HG03045 (cell line): ENCODE results near the gene CPLANE1.
"Not testable (repeated sequence)": the region's sequence is repeated elsewhere in the genome, so short reads cannot be mapped to it uniquely, and the experiment has no call there.

Experiments
- ATAC-seq: cut with Tn5 transposase; IDR thresholded peaks from one replicate; pipeline ENCODE4 v1.9.1; 2021; ENCODE audit warnings: mild to moderate bottlenecking, moderate library complexity; ENCODE audit not compliant: unreplicated experiment

CPLANE1 gene

GRCh38 chr5:37208883-37209797 lies 40.0 kb downstream of the CPLANE1 start:
- ATAC-seq, result no peak

DNA sequence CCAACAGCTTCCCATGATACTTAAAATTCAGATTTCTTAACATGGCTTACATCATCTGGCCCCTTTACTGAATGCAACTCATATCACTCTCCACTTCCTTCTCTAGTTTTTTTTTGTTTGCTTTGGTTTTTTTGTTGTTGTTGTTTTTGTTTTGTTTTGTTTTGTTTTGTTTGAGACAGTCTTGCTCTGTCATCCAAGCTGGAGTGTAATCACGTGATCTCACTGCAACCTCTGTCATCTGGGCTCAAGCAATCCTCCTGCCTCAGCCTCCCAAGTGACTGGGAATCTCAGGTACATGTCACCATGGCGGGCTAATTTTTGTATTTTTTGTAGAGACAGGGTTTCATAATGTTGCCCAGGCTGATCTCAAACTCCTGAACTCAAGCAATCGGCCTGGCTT lies 41.4 kb downstream of the CPLANE1 start:
- no peak for ATAC-seq

DNA sequence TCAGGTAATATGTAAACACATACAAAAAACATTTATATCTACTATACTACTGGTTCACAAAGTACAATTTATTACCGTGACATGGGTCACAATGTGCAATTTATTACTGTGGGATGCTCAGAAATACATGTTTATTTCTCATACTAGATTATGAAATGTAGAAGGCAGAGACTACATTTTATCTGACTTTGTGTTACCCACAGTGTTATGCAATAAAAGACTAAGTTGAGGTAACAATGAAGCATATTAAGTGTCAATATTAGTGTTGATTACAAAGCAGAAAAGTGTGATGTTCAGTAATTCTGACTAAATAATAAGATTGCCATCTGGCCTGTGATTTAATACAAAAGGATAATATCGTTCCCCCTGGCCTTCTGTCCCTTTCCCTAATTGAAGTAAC lies 42.4 kb downstream of the CPLANE1 start:
- no peak for ATAC-seq

DNA sequence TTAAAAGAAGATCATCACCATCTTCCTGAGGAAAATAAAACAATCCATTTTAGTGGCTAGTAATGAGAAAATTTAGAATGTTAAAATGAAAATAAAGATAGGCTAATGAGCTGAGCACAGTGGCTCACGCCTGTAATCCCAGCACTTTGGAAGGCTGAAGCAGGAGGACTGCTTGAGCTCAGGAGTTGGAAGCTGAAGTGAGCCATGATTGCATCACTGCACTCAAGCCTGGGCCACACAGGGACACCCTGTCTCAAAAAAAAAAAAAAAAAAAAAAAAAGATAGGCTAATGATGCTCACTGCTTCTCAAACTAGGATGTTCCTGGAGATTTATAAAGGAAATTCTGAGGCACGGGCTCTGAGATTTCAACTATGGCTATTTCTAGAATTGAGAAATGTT lies 50.3 kb downstream of the CPLANE1 start:
- ATAC-seq, result no peak

- ATAC-seq, result no peak
Measured at GRCh38 chr5:37198061-37198460, 51.1 kb downstream of the CPLANE1 start.

GRCh38 chr5:37197340-37198050 lies 51.7 kb downstream of the CPLANE1 start:
- peak; percentile 69 for ATAC-seq

GRCh38 chr5:37190592-37190991 lies 58.6 kb downstream of the CPLANE1 start:
- no peak for ATAC-seq

- no peak for ATAC-seq
Measured at GRCh38 chr5:37189355-37189754, 59.8 kb downstream of the CPLANE1 start.

DNA sequence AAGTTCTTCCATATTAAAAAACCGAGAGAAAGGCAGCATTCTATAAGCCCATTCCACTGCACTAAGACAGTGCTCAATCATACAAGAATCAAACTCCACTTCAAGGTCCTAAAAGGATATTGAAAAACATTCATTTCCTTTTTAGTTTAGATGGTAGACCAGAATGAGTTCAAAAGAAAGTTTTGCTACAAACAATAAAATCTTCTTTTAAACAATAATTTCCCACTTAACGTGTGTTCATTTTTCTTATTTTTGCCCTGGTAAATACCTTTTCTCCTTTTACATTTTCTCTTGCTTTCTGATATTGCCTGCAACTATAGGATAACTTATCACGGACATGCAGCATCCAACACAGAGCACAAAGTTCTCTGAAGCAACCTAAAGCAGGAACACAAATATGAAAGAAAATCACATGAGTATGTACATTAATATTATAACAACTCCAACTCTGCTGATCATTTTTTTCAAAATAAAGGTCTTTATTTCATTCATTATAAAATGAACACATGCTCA lies 61.7 kb downstream of the CPLANE1 start:
- no peak for ATAC-seq

- peak; percentile 66 for ATAC-seq
Measured at GRCh38 chr5:37184748-37185364, 64.3 kb downstream of the CPLANE1 start.

DNA sequence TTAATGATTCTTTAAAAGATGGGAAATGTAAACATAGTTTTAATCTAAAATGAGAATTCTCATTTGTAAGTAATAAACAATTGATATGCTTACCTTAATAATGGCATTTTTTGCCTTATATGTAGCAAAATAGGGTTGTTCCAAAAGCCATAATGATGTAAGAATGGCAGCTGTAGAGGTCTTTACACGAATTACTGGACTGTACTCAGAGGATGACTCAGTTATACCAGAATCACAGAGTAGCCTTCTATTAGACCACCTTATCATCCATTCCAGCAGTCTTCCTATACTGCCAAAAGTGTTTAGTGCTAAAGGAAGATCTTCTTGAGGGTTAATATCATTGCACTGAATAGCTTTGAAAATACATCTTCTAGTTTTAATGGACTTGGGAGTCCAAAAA lies 66.5 kb downstream of the CPLANE1 start:
- ATAC-seq, result no peak

- ATAC-seq, result no peak
Measured at GRCh38 chr5:37174928-37175327, 74.2 kb downstream of the CPLANE1 start.

DNA sequence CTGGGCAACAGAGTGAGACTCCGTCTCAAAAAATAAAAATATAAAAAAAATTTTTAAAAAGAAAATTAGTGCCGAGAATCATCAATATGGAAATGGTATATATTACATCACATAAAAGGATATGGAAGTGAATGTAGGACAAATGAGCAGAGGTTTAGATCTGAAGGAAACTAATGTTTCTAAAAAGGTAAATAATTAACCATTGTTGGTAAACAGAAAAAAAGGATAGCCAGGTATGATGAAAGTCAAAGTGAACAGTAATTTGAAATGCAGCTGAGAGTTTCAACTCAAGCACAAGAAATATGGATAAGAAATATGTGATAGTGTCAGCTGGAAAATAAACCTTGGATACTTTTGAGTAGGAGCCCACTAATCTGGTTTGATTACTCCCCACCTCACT lies 76.2 kb downstream of the CPLANE1 start:
- ATAC-seq, result no peak

GRCh38 chr5:37170856-37171255 lies 78.3 kb downstream of the CPLANE1 start:
- ATAC-seq, result no peak

GRCh38 chr5:37166197-37166596 lies 83.0 kb downstream of the CPLANE1 start:
- ATAC-seq, result no peak

- ATAC-seq, result no peak
Measured at GRCh38 chr5:37165761-37166160, 83.4 kb downstream of the CPLANE1 start.

DNA sequence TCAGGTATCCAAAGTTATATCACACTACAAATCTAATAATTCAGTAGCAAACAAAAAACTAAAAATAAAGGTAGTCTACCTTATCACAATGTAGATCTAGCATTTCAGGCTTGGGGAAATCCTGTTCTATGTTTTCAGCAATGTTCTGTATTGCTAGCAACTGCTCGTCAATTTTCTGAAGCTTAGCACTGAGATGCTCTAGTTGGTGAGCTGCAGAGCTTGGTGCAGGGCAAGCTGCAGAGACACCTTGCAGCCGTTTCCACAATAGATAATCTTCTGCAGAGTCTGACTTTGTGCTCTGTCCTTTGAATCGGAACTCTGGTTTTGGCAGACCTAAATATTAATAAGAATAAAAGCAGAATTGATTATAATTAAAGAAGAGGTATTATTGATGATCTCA lies 95.5 kb downstream of the CPLANE1 start:
- no peak for ATAC-seq

GRCh38 chr5:37146896-37147295 lies 102.3 kb downstream of the CPLANE1 start:
- ATAC-seq, result no peak

DNA sequence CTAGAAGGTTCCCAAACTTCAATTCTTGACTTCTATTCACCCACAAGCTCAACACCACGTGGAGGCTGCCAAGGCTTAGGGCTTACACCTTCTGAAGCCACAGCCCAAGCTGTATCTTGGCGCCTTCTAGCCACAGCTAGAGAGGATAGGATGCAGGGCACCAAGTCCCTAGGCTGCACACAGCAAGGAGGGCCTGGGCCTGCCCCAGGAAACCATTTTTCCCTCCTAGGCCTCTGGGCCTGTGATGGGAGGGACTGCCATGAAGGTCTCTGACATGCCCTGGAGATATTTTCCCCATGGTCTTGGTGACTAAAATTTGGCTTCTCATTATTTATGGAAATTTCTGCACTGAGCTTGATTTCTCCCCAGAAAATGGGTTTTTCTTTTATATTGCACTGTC lies 112.5 kb downstream of the CPLANE1 start:
- no peak for ATAC-seq

DNA sequence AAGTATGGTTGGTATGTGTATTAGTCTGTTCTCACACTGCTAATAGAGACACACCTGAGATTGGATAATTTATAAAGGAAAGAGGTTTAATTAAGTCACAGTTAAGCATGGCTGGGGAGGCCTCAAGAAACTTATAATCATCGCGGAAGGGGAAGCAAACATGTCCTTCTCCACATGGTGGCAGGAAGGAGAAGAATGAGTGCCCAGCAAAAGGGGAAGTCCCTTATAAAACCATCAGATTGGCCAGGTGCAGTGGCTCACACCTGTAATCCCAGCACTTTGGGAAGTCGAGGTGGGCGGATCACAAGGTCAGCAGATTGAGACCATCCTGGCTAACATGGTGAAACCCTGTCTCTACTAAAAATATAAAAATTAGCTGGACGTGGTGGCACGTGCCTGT lies 113.9 kb downstream of the CPLANE1 start:
- ATAC-seq, result not testable (repeated sequence)

DNA sequence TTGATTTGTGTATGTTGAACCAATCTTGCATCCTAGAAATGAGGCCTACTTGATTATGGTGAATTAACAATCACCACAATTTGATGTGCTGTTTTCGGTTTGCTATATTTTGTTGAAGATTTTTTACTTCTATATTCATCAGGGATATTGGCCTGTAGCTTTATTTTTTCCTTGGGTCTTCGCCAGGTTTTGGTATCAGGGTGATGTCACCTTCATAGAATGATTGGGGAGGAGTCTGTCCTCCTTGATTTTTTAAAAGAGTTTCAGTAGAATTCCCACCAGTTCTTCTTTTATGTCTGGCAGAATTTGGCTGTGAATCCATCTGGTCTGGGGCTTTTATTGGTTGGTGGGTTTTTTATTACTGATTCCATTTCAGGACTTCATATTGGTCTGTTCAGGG lies 115.2 kb downstream of the CPLANE1 start:
- no peak for ATAC-seq

GRCh38 chr5:37132646-37133045 lies 116.5 kb downstream of the CPLANE1 start:
- no peak for ATAC-seq
